BLaER1 (cell line): ENCODE results near the gene PTGES2.
"Not testable (repeated sequence)": the region's sequence is repeated elsewhere in the genome, so short reads cannot be mapped to it uniquely, and the experiment has no call there.

Source experiments
- H3K27ac ChIP-seq: shearing (Covaris generic); formaldehyde crosslinking; 2 replicates; pipeline ENCODE4 v1.8.1; 2022
- H3K27me3 ChIP-seq: shearing (Covaris generic); formaldehyde crosslinking; 2 replicates; pipeline ENCODE4 v1.8.1; 2022
- H3K36me3 ChIP-seq: shearing (Covaris generic); formaldehyde crosslinking; 2 replicates; pipeline ENCODE4 v1.8.1; 2022
- H3K4me1 ChIP-seq: shearing (Covaris generic); formaldehyde crosslinking; 2 replicates; pipeline ENCODE4 v1.8.1; 2022
- H3K4me2 ChIP-seq: shearing (Covaris generic); formaldehyde crosslinking; 2 replicates; pipeline ENCODE4 v1.8.1; 2022
- H3K4me3 ChIP-seq: shearing (Covaris generic); formaldehyde crosslinking; 2 replicates; pipeline ENCODE4 v1.8.1; 2022
- H3K9ac ChIP-seq: shearing (Covaris generic); formaldehyde crosslinking; 2 replicates; pipeline ENCODE4 v1.8.1; 2022
- H3K9me3 ChIP-seq: shearing (Covaris generic); formaldehyde crosslinking; 2 replicates; pipeline ENCODE4 v1.8.1; 2022
- H4K20me1 ChIP-seq: shearing (Covaris generic); formaldehyde crosslinking; 2 replicates; pipeline ENCODE4 v1.8.1; 2022
- Cebpa-rat ChIP-seq: shearing (Covaris generic); IDR thresholded peaks from 2 replicates; pipeline ENCODE4 v1.8.1; 2022

The PTGES2 gene

GRCh38 chr9:128139621-128140020 lies 12.1 kb upstream of the PTGES2 start:
- no peak overlapping the region for H3K4me2 ChIP-seq
- peaks cover 16% of the 10 kb centered on the region for H3K4me1 ChIP-seq
- H3K27ac ChIP-seq, result no peak overlapping the region
- H3K9me3 ChIP-seq, result no peaks in the 10 kb centered on the region
- H4K20me1 ChIP-seq, result no peaks in the 10 kb centered on the region
- peaks cover 37% of the 10 kb centered on the region for H3K27me3 ChIP-seq
- no peak for TF ChIP-seq Cebpa-rat
- H3K9ac ChIP-seq, result no peak overlapping the region
- no peaks in the 10 kb centered on the region for H3K36me3 ChIP-seq
- H3K4me3 ChIP-seq, result no peak overlapping the region

GRCh38 chr9:128138001-128138400 lies 10.5 kb upstream of the PTGES2 start:
- Histone ChIP-seq H3K9me3 (no peaks in the 10 kb centered on the region), H4K20me1 (no peaks in the 10 kb centered on the region), H3K4me3 (no peak overlapping the region), H3K27ac (no peak overlapping the region), H3K4me1 (peaks cover 16% of the 10 kb centered on the region), H3K9ac (no peak overlapping the region), H3K36me3 (no peaks in the 10 kb centered on the region), H3K4me2 (no peak overlapping the region), H3K27me3 (peaks cover 53% of the 10 kb centered on the region)
- no peak for TF ChIP-seq Cebpa-rat

GRCh38 chr9:128136816-128137793 lies 9.6 kb upstream of the PTGES2 start:
- H4K20me1 ChIP-seq, result no peaks in the 10 kb centered on the region
- peaks cover 62% of the 10 kb centered on the region for H3K27me3 ChIP-seq
- H3K9ac ChIP-seq, result no peak overlapping the region
- H3K36me3 ChIP-seq, result no peaks in the 10 kb centered on the region
- no peak overlapping the region for H3K27ac ChIP-seq
- H3K4me3 ChIP-seq, result no peak overlapping the region
- TF ChIP-seq Cebpa-rat, result no peak
- no peaks in the 10 kb centered on the region for H3K9me3 ChIP-seq
- H3K4me2 ChIP-seq, result no peak overlapping the region
- H3K4me1 ChIP-seq, result peaks cover 10% of the 10 kb centered on the region

- H3K9ac ChIP-seq, H3K36me3 ChIP-seq, H3K27ac ChIP-seq, H3K4me1 ChIP-seq, H4K20me1 ChIP-seq, H3K4me3 ChIP-seq, H3K9me3 ChIP-seq: not testable (repeated sequence)
- peaks cover 72% of the 10 kb centered on the region for H3K27me3 ChIP-seq
- H3K4me2 ChIP-seq, result peak overlapping the region; percentile 17; the same call in 1 of the 2 replicates
Observed at GRCh38 chr9:128135561-128135960, 8.0 kb upstream of the PTGES2 start.

GRCh38 chr9:128132139-128132538 lies 4.6 kb upstream of the PTGES2 start:
- not testable (repeated sequence) for H3K9ac ChIP-seq, H3K27ac ChIP-seq, H3K4me2 ChIP-seq

GRCh38 chr9:128131346-128131745 lies 3.8 kb upstream of the PTGES2 start:
- H3K4me3 ChIP-seq, H3K36me3 ChIP-seq, H3K4me2 ChIP-seq, H3K9ac ChIP-seq, H3K27ac ChIP-seq, H4K20me1 ChIP-seq, H3K9me3 ChIP-seq: not testable (repeated sequence)
- peaks cover 52% of the 10 kb centered on the region for H3K27me3 ChIP-seq
- peaks cover 23% of the 10 kb centered on the region for H3K4me1 ChIP-seq

More at GRCh38 chr9:128132139-128132538, 4.6 kb upstream of the PTGES2 start:
- not testable (repeated sequence) for H3K9me3 ChIP-seq, H3K36me3 ChIP-seq, H3K4me3 ChIP-seq, H4K20me1 ChIP-seq
- Histone ChIP-seq H3K27me3 (peaks cover 60% of the 10 kb centered on the region), H3K4me1 (peaks cover 17% of the 10 kb centered on the region)

GRCh38 chr9:128130651-128131050 lies 3.1 kb upstream of the PTGES2 start:
- not testable (repeated sequence) for H3K4me2 ChIP-seq

GRCh38 chr9:128129976-128130590 lies 2.6 kb upstream of the PTGES2 start:
- H3K36me3 ChIP-seq, H3K27ac ChIP-seq, H3K9ac ChIP-seq, H3K4me3 ChIP-seq, H3K4me2 ChIP-seq, H3K9me3 ChIP-seq: not testable (repeated sequence)
- Histone ChIP-seq H3K4me1 (peaks cover 28% of the 10 kb centered on the region), H4K20me1 (peaks cover 15% of the 10 kb centered on the region), H3K27me3 (peaks cover 39% of the 10 kb centered on the region)

More at GRCh38 chr9:128130651-128131050, 3.1 kb upstream of the PTGES2 start:
- H3K27ac ChIP-seq, H3K4me3 ChIP-seq, H3K9ac ChIP-seq, H3K36me3 ChIP-seq, H3K9me3 ChIP-seq, H4K20me1 ChIP-seq: not testable (repeated sequence)
- Histone ChIP-seq H3K4me1 (peaks cover 27% of the 10 kb centered on the region), H3K27me3 (peaks cover 45% of the 10 kb centered on the region)

GRCh38 chr9:128128836-128129590 lies 1.5 kb upstream of the PTGES2 start:
- Histone ChIP-seq H3K27ac (peak overlapping the region; percentile 99), H3K4me1 (peaks cover 36% of the 10 kb centered on the region), H3K27me3 (peaks cover 29% of the 10 kb centered on the region), H3K4me3 (peak overlapping the region; percentile 99), H3K9me3 (no peaks in the 10 kb centered on the region; the same call in 1 of the 2 replicates), H3K4me2 (peak overlapping the region; percentile 85), H3K9ac (peak overlapping the region; percentile 95), H4K20me1 (peaks cover 26% of the 10 kb centered on the region), H3K36me3 (peaks cover 13% of the 10 kb centered on the region)
- TF ChIP-seq Cebpa-rat, result no peak
